Skeletal muscle satellite cell (primary cell): ENCODE measurements around the gene RPL41.
A peak's percentile ranks its signal among the peaks of the same experiment; 100 is the strongest.
"Not testable (repeated sequence)": the region's sequence is repeated elsewhere in the genome, so short reads cannot be mapped to it uniquely, and the experiment has no call there.

Source experiments
- H3K27me3 ChIP-seq: 2 replicates; pipeline ENCODE4 v1.7.0; 2013; ENCODE audit warnings: low read length; ENCODE audit not compliant: control insufficient read depth, insufficient read depth
- H3K36me3 ChIP-seq: 2 replicates; pipeline ENCODE4 v1.7.0; 2013; ENCODE audit warnings: mild to moderate bottlenecking, control low read depth, low read length; ENCODE audit not compliant: insufficient read depth
- H3K4me1 ChIP-seq: 2 replicates; pipeline ENCODE4 v1.7.0; 2013; ENCODE audit warnings: low read length; ENCODE audit not compliant: control insufficient read depth, insufficient read depth
- H3K4me2 ChIP-seq: 2 replicates; pipeline ENCODE4 v1.7.0; 2013; ENCODE audit warnings: mild to moderate bottlenecking, low read length
- H3K4me3 ChIP-seq: 2 replicates; pipeline ENCODE4 v1.7.0; 2013; ENCODE audit warnings: low read length
- H3K9ac ChIP-seq: 2 replicates; pipeline ENCODE4 v1.7.0; 2013; ENCODE audit warnings: mild to moderate bottlenecking, low read depth, low read length, moderate library complexity
- H3K9me3 ChIP-seq: replicated peaks from 2 replicates; pipeline ENCODE4 v1.7.0; 2013; ENCODE audit warnings: mild to moderate bottlenecking, control low read depth, low read length

Gene RPL41

DNA sequence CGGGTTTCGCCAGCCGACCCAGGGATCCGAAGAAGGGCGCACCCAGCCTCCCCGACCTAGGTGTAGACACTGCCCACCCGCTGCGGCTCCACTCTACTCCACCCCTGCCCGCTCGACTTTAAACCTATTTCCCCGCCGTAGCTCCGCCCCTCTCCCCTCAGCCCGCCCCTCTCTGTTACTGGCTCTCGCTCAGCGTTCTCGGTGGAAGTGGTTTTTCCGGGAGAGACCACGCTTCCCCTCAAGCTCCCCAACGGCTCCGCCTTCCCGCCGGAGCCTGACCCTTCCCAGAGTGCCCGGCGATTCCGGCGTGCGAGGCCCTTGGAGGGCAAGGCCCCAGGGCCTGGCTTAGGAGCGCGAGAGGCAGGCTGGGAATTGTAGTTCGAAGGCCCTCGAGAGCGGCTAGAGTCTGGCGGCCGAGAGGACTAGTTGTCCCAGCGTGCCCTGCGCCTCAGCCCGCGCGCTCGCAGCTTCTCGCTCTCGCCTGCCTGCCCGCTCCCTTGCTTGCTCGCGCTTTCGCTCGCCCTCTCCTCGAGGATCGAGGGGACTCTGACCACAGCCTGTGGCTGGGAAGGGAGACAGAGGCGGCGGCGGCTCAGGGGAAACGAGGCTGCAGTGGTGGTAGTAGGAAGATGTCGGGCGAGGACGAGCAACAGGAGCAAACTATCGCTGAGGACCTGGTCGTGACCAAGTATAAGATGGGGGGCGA, 12.2 kb upstream of the RPL41 start, which contains the start of gene PA2G4:
TSS of gene PA2G4 (plus strand) at position 451 of the 706 bp plus-strand sequence. CDS start at position 630, 179 bp downstream.
- Histone ChIP-seq H3K4me2 (peak within 1 kb of the TSS; percentile 98), H3K4me1 (peaks cover 21% of the 10 kb centered on the region), H3K36me3 (peaks cover 25% of the 10 kb centered on the region), H3K4me3 (peak within 1 kb of the TSS; percentile 97), H3K27me3 (no peaks in the 10 kb centered on the region), H3K9me3 (no peaks in the 10 kb centered on the region), H3K9ac (peak within 1 kb of the TSS; percentile 97)

DNA sequence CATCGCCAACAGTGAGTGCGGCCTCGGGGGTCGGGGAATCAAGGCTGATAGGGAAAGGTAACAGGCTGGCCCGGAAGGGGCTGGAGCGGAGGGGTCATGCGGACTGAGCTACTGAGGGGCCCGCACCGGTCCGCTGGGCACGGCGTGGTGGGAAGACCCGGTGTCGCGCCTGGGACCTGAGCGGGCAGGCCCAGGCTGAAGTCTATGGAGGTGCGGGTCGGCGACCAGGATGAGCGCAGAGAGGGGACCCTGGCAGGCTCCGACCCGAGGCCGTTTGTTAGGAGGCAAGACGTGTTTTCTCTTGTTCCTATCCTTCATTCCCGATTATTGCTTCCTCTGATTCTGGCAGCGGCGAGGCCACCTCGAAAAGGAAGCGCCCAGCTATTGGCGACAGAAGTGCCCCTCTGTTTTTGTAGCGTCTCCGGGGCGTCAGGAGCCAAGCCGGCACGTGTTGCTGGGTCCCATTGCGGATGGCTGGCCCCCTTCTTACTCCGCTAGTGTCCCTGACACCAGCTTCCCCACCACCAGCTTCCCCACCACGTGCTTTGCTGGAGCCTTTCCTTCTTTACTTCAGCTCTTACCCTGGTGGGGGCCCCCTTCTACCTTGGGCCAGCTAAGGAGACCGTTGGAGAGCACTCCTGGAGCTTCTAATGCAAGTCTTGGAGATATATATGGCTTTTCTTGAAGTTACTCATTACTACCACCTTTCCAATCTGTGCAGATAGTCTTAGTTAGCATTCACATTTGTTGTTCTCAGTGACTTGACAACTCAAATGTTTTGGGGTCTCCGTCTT, 11.4 kb upstream of the RPL41 start:
- Histone ChIP-seq H3K27me3 (no peaks in the 10 kb centered on the region), H3K4me3 (peak overlapping the region; percentile 97), H3K36me3 (peaks cover 32% of the 10 kb centered on the region), H3K4me1 (peaks cover 21% of the 10 kb centered on the region), H3K9me3 (no peaks in the 10 kb centered on the region), H3K9ac (peak overlapping the region; percentile 97), H3K4me2 (peak overlapping the region; percentile 98)

DNA sequence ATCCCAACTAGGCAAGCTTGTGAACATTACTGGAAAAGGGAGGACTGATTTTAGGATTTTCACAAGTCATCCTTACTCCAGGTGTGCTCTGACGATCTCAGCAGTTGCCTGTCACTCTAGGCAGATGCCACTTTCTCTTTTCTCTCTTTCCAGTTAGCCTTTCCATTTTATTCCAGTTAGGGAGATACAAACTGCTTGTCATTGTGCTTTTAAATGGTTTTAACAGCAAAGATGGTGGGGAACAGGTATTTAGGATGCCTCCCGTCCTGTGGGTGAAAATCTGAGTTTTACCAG, 10.9 kb upstream of the RPL41 start:
- Histone ChIP-seq H3K4me1 (peaks cover 21% of the 10 kb centered on the region), H3K27me3 (no peaks in the 10 kb centered on the region), H3K4me2 (peak overlapping the region; percentile 98), H3K36me3 (peaks cover 36% of the 10 kb centered on the region), H3K9ac (peak overlapping the region; percentile 97), H3K9me3 (no peaks in the 10 kb centered on the region), H3K4me3 (peak overlapping the region; percentile 97)

DNA sequence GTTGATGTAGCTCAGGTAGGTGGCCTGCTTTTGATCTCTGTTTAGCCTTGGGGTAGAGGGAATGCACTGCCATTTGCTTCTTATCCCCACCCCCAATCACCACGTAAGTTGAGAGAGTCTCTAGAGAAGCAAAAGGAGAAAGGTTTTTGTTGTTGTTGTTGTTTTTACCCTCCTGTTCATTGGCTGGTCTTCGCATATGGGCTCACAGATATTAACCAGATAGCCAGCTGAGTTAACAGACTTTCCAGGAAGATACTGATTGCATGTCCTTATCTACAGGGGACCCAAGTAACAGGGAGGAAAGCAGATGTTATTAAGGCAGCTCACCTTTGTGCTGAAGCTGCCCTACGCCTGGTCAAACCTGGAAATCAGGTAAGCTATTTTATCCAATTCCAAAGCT, 9.2 kb upstream of the RPL41 start:
- no peaks in the 10 kb centered on the region for H3K9me3 ChIP-seq
- H3K27me3 ChIP-seq: no peaks in the 10 kb centered on the region
- H3K9ac ChIP-seq: peak overlapping the region; percentile 97
- no peak overlapping the region for H3K4me2 ChIP-seq
- peaks cover 21% of the 10 kb centered on the region for H3K4me1 ChIP-seq
- peaks cover 49% of the 10 kb centered on the region for H3K36me3 ChIP-seq
- no peak overlapping the region for H3K4me3 ChIP-seq

DNA sequence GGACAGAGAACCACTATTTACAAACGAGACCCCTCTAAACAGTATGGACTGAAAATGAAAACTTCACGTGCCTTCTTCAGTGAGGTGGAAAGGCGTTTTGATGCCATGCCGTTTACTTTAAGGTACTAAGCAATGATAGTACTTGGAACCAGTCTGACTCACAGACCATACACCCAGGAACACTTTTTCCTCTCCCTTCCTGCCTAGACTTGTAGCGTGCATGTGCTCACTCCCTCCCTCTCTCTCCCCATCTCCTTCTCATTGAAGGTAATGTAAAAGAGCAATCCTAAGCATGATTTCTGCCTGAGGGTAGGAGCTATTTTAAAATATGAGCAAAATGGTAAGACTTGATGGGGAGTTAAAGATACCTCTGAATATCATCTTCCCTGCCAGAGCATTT, 5.9 kb upstream of the RPL41 start:
- H3K36me3 ChIP-seq: peaks cover 57% of the 10 kb centered on the region
- H3K27me3 ChIP-seq: no peaks in the 10 kb centered on the region
- H3K9me3 ChIP-seq: no peaks in the 10 kb centered on the region
- H3K4me2 ChIP-seq: no peak overlapping the region
- H3K4me3 ChIP-seq: no peak overlapping the region
- H3K4me1 ChIP-seq: peaks cover 16% of the 10 kb centered on the region
- H3K9ac ChIP-seq: no peak overlapping the region

DNA sequence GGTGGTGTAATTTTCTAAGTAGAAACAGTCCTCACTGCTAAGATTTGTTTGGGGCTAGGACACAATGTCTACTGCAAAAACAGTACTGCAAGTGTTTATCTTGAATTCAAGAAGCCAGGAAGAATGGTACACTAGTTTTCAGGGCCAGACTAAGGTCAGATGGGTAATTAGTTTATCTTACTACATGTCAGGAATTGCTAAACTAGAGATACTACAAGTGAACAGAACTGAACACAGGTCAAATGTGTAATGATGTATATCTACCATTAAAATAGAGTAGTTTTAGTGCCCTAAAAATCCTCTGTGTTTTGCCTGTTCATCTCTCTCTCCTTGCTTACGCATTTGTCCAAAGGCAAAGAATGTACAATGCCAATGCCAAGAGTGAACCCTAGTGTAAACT, 2.3 kb upstream of the RPL41 start:
- Histone ChIP-seq H3K4me2 (no peak overlapping the region), H3K36me3 (peaks cover 40% of the 10 kb centered on the region), H3K9me3 (no peaks in the 10 kb centered on the region), H3K9ac (no peak overlapping the region), H3K27me3 (no peaks in the 10 kb centered on the region), H3K4me3 (no peak overlapping the region), H3K4me1 (peaks cover 12% of the 10 kb centered on the region)

DNA sequence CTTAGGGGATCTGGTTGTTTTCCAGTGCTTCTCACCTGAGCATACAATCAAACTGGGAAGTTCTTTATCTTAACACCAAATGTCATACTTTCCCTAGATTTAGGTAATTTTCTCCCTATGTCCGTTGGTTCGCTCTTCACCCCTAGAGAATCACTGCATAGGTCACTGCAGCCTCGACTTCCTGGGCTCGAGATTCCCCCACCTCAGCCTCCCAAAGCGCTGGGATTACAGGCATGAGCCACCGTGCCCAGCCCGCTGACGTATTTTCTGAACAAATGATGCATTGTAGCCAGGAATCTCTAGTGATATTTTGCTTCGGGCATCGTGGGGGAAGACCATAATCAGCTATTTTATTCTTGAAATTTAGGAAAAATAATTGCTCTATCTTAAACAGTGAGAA, 1.1 kb upstream of the RPL41 start:
- Histone ChIP-seq H3K27me3 (no peaks in the 10 kb centered on the region), H3K36me3 (peaks cover 32% of the 10 kb centered on the region), H3K4me1 (peaks cover 24% of the 10 kb centered on the region), H3K4me3 (peak overlapping the region; percentile 71), H3K9ac (peak overlapping the region; percentile 97), H3K4me2 (peak overlapping the region; percentile 80), H3K9me3 (no peaks in the 10 kb centered on the region)

DNA sequence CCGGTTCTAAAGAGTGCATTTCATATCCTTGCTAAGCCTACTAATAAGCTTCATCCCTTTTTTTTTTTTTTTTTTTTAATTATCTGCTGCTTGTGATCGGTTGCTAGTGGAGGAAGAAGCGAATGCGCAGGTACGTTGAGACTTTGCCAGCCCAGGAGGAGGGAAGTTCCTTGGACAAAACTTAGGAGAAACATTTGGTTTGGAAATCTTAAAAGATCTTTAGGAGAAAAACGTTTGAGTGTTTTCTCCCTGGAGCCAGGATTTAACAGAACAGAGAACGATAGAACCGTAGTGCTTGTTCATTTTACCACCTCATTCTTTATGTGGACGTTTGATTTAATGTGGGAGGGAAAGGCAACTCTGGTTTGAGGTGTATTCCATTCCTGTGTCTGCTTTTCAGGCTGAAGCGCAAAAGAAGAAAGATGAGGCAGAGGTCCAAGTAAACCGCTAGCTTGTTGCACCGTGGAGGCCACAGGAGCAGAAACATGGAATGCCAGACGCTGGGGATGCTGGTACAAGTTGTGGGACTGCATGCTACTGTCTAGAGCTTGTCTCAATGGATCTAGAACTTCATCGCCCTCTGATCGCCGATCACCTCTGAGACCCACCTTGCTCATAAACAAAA, 761 bp downstream of the RPL41 start:
- Histone ChIP-seq H3K4me3 (peak overlapping the region; percentile 80), H3K9ac (peak overlapping the region; percentile 97), H3K4me1 (peaks cover 25% of the 10 kb centered on the region), H3K4me2 (peak overlapping the region; percentile 80), H3K36me3 (peaks cover 27% of the 10 kb centered on the region)
- not testable (repeated sequence) for H3K27me3 ChIP-seq, H3K9me3 ChIP-seq

DNA sequence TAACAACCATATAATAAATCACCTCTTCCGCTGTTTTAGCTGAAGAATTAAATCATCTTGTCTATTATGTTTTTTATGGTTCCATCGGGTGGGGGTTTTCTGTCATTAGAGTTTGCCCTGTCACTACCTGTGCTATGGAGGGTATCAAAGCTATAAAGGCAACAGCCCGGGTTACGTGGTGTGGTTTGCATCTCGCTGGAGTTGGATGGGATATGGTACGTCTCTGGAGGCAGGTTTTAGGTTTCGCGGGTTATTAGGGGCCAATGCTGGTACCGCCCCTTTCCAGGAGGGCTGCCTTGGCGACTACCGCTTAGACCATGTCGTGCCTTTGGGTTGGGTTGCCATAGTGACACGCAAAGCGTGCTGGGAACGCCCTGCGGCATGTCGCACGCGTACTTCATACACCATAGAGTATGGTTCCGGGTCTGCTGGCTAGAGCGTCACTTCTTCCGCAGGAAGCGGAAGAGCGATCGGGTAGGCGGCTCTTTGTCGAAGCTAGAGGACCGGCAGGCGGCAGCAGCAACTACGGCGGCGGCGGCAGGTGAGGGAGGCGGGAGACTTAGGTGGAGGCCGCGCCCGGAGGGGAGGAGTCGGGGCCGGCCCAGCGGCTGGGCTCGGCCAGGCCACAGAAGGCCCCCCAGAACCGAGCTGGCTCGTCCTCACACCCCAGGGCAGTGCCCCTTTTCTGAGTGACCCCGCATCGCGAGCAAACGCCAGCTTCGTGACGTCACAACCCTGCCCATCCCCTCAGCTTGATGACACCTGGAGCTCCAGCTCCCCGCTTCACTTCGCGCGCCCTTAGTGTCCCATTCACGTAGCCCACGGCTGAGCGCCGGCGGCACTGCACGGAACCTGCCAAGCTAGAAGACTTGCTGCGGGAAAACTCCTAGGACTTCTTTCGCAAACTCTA, 1.6 kb downstream of the RPL41 start, which contains the start of gene ZC3H10:
TSS of gene ZC3H10 (plus strand) at position 489 of the 910 bp plus-strand sequence. CDS start 2,297 bp downstream, outside the sequence.
- H3K9me3 ChIP-seq: no peaks in the 10 kb centered on the region
- H3K27me3 ChIP-seq: no peaks in the 10 kb centered on the region
- peak within 1 kb of the TSS; percentile 97 for H3K9ac ChIP-seq
- peaks cover 24% of the 10 kb centered on the region for H3K36me3 ChIP-seq
- H3K4me3 ChIP-seq: peak within 1 kb of the TSS; percentile 80
- peaks cover 25% of the 10 kb centered on the region for H3K4me1 ChIP-seq
- peak within 1 kb of the TSS; percentile 88 for H3K4me2 ChIP-seq

DNA sequence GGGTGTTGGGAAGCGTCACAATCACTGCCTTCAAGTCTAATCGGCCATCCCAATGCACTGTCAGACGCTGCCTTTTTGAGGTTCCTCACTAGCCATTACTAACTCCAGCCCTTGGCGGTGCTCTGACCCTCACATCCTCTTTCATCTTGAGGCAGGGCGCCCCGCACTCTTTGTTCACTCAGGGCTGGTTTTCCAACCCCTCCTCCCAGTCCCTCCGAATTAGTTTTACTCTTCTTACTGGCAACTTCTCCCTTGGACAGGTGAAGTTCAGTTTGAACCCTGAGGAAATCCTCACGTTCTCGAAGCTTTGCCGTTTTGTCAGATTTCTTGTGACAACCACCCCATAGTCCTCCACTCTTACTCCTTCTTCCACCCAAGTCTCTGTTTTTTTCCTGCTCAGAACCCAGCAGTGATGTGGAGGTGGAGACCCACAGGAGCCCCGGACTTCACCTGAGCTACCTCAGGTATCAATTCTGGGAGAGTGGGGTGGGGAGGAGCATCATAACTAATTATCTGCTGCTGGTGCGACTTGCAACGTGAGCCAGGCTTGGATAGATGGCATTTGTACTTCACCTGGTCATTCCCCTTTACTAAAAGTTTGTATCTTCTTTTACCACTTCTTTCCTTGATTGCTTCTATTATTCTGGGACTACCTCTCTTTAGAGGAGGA, 2.4 kb downstream of the RPL41 start:
- Histone ChIP-seq H3K4me3 (peak overlapping the region; percentile 80), H3K4me2 (peak overlapping the region; percentile 88), H3K27me3 (no peaks in the 10 kb centered on the region), H3K4me1 (peaks cover 25% of the 10 kb centered on the region), H3K9ac (peak overlapping the region; percentile 97), H3K36me3 (peaks cover 20% of the 10 kb centered on the region), H3K9me3 (no peaks in the 10 kb centered on the region)
